H9 (cell line): ENCODE results near the gene GREB1L. TPM values are rescaled to one million over a fixed set of nuclear protein-coding genes. Genes with fewer than 3 reads are reported as not detected.

ENCODE experiments used
- DNase-seq: peaks from one replicate; pipeline ENCODE4 v3.0.0-alpha.2; 2017
- H2AFZ ChIP-seq: one replicate; pipeline ENCODE4 v1.6.1; 2013; ENCODE audit warnings: mild to moderate bottlenecking, low read length, control low read depth, moderate library complexity
- H2AK5ac ChIP-seq: 2 replicates; pipeline ENCODE4 v1.6.1; 2013; ENCODE audit warnings: low read length, control low read depth, mixed read lengths; ENCODE audit not compliant: insufficient read length
- H2BK120ac ChIP-seq: one replicate; pipeline ENCODE4 v1.6.1; 2013; ENCODE audit warnings: low read depth, mild to moderate bottlenecking, low read length, control low read depth, inconsistent platforms; ENCODE audit not compliant: poor library complexity, severe bottlenecking
- H2BK12ac ChIP-seq: 2 replicates; pipeline ENCODE4 v1.6.1; 2013; ENCODE audit warnings: low read length, control low read depth, mixed read lengths, low read depth; ENCODE audit not compliant: insufficient read length
- H2BK15ac ChIP-seq: 2 replicates; pipeline ENCODE4 v1.6.1; 2013; ENCODE audit warnings: low read depth, low read length, control low read depth
- H2BK20ac ChIP-seq: one replicate; pipeline ENCODE4 v1.6.1; 2013; ENCODE audit warnings: low read depth, mild to moderate bottlenecking, low read length, control low read depth, inconsistent platforms; ENCODE audit not compliant: poor library complexity, severe bottlenecking
- H2BK5ac ChIP-seq: 2 replicates; pipeline ENCODE4 v1.6.1; 2013; ENCODE audit warnings: low read length, control low read depth, mixed read lengths; ENCODE audit not compliant: insufficient read length
- H3K14ac ChIP-seq: 2 replicates; pipeline ENCODE4 v1.6.1; 2013; ENCODE audit warnings: low read length, control low read depth; ENCODE audit not compliant: insufficient read depth
- H3K18ac ChIP-seq: 2 replicates; pipeline ENCODE4 v1.6.1; 2013; ENCODE audit warnings: low read depth, mild to moderate bottlenecking, mixed read lengths, low read length, control low read depth; ENCODE audit not compliant: insufficient read length
- H3K23ac ChIP-seq: 2 replicates; pipeline ENCODE4 v1.6.1; 2013; ENCODE audit warnings: low read length, control low read depth, mixed read lengths, low read depth; ENCODE audit not compliant: insufficient read length
- H3K23me2 ChIP-seq: 2 replicates; pipeline ENCODE4 v1.6.1; 2013; ENCODE audit warnings: low read depth, mild to moderate bottlenecking, mixed read lengths, low read length, control low read depth; ENCODE audit not compliant: insufficient read length, poor library complexity, severe bottlenecking
- H3K27ac ChIP-seq: 2 replicates; pipeline ENCODE4 v1.5.1; 2013; ENCODE audit warnings: low read length, control low read depth, mixed read lengths, low read depth; ENCODE audit not compliant: insufficient read length
- H3K27me3 ChIP-seq: 2 replicates; pipeline ENCODE4 v1.6.1; 2013; ENCODE audit warnings: low read length, control low read depth, inconsistent platforms; ENCODE audit not compliant: insufficient read depth
- H3K4ac ChIP-seq: 2 replicates; pipeline ENCODE4 v1.6.1; 2013; ENCODE audit warnings: low read depth, mild to moderate bottlenecking, control low read depth, inconsistent platforms, low read length, moderate library complexity
- H3K4me1 ChIP-seq: 2 replicates; pipeline ENCODE4 v1.6.1; 2013; ENCODE audit warnings: low read length, control low read depth, inconsistent platforms; ENCODE audit not compliant: insufficient read depth
- H3K4me2 ChIP-seq: 2 replicates; pipeline ENCODE4 v1.6.1; 2013; ENCODE audit warnings: low read length, control low read depth, mixed read lengths; ENCODE audit not compliant: insufficient read length, insufficient read depth
- H3K56ac ChIP-seq: 2 replicates; pipeline ENCODE4 v1.6.1; 2013; ENCODE audit warnings: low read depth, mild to moderate bottlenecking, mixed read lengths, low read length, control low read depth; ENCODE audit not compliant: insufficient read length
- H3K79me1 ChIP-seq: 2 replicates; pipeline ENCODE4 v1.6.1; 2013; ENCODE audit warnings: low read depth, mild to moderate bottlenecking, moderate library complexity, low read length, control low read depth, inconsistent platforms; ENCODE audit not compliant: insufficient read depth, poor library complexity, severe bottlenecking
- H3K79me2 ChIP-seq: 2 replicates; pipeline ENCODE4 v1.6.1; 2013; ENCODE audit warnings: low read length, control low read depth, inconsistent platforms; ENCODE audit not compliant: insufficient read depth
- H3K9ac ChIP-seq: 2 replicates; pipeline ENCODE4 v1.6.1; 2013; ENCODE audit warnings: low read length, control low read depth, mixed read lengths; ENCODE audit not compliant: insufficient read length; ENCODE audit errors: extremely low read depth
- H3K9me3 ChIP-seq: one replicate; pipeline ENCODE4 v1.6.1; 2013; ENCODE audit warnings: low read depth, low read length, inconsistent platforms; ENCODE audit not compliant: control insufficient read depth
- H3T11ph ChIP-seq: one replicate; pipeline ENCODE4 v1.6.1; 2013; ENCODE audit warnings: mild to moderate bottlenecking, low read length, control low read depth, inconsistent platforms
- H4K20me1 ChIP-seq: one replicate; pipeline ENCODE4 v1.6.1; 2013; ENCODE audit not compliant: control insufficient read depth, insufficient read length, insufficient read depth
- H4K5ac ChIP-seq: 2 replicates; pipeline ENCODE4 v1.6.1; 2013; ENCODE audit warnings: low read depth, mild to moderate bottlenecking, mixed read lengths, low read length, control low read depth; ENCODE audit not compliant: insufficient read length
- H4K8ac ChIP-seq: replicated peaks from 2 replicates; pipeline ENCODE4 v1.6.1; 2013; ENCODE audit warnings: low read length, control low read depth, mixed read lengths, low read depth; ENCODE audit not compliant: insufficient read length
- H4K91ac ChIP-seq: 2 replicates; pipeline ENCODE4 v1.6.1; 2013; ENCODE audit warnings: low read depth, mild to moderate bottlenecking, moderate library complexity, mixed read lengths, low read length, control low read depth; ENCODE audit not compliant: insufficient read length
- H3K27ac Mint-ChIP-seq, 3 experiments: 2 replicates in 2 of 3; 3 replicates in 1 of 3; pipeline ENCODE4 v1.8.0; 2020 to 2021; ENCODE audit warnings: mixed read lengths in 3 of 3, mild to moderate bottlenecking in 1 of 3, moderate library complexity in 1 of 3
- H3K27me3 Mint-ChIP-seq: 2 replicates; pipeline ENCODE4 v1.8.0; 2021; ENCODE audit warnings: low read depth, mild to moderate bottlenecking, moderate library complexity, mixed read lengths
- H3K36me3 Mint-ChIP-seq, 3 experiments: 2 replicates in 2 of 3; 3 replicates in 1 of 3; pipeline ENCODE4 v1.8.0; 2020 to 2021; ENCODE audit warnings: low read depth in 3 of 3, mixed read lengths in 3 of 3; ENCODE audit not compliant: insufficient read depth in 1 of 3
- H3K4me1 Mint-ChIP-seq, 2 experiments: 2 replicates each; pipeline ENCODE4 v1.8.0; 2020; ENCODE audit warnings: mixed read lengths in 2 of 2
- H3K4me3 Mint-ChIP-seq, 2 experiments: 2 replicates in 1 of 2; 3 replicates in 1 of 2; pipeline ENCODE4 v1.8.0; 2020 to 2021; ENCODE audit warnings: mild to moderate bottlenecking in 2 of 2, mixed read lengths in 2 of 2, moderate library complexity in 1 of 2
- H3K9me3 Mint-ChIP-seq, 2 experiments: 2 replicates in 1 of 2; 3 replicates in 1 of 2; pipeline ENCODE4 v1.8.0; 2020; ENCODE audit warnings: mild to moderate bottlenecking in 2 of 2, mixed read lengths in 2 of 2, moderate library complexity in 1 of 2
- WGBS: extraction: QIAGEN DNeasy Blood & Tissue Kit; methylation state at CpG from one replicate; pipeline ENCODE4 v1.1.7; 2013; ENCODE audit warnings: missing lambda C conversion rate, low lambda C conversion rate, mixed read lengths; ENCODE audit not compliant: insufficient read length; ENCODE audit errors: extremely low coverage; 5-methylcytosine and 5-hydroxymethylcytosine counted together
- total RNA-seq: library from RNA; stranded (reverse); gene quantifications from 2 replicates; pipeline ENCODE4 v1.2.1, GENCODE V29; 2021
- TF ChIP-seq, protein P1 (sequence below): fragments of 200-600 bp; sonication (generic); conservative IDR thresholded peaks from 3 replicates; pipeline ENCODE4 v1.8.0; 2021; ENCODE audit warnings: antibody characterized with exemption, mild to moderate bottlenecking

Gene GREB1L
- total RNA-seq, 1 experiment from 2014 or later = 2.7 TPM

DNA sequence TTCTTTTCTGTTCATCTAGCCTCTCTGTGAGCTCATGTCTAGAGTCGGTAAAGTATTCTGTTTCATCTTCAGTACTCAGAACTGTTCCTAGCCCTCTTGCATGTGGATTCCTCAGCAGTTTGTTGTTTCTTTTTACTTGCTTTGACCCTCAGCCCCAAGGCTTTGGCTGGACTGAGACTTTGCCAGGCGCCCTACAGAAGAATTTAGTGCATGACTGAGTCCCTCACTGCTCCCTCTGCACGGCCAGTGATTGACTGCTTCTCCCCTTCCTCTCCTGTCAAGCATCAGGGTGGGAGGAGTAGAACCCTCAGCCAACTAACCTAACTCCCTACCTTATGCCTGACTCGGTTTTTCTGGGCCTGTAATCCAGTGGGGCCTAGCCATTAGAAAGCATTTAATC is 248.7 kb downstream of the GREB1L start:
- TF ChIP-seq, protein P1, sequence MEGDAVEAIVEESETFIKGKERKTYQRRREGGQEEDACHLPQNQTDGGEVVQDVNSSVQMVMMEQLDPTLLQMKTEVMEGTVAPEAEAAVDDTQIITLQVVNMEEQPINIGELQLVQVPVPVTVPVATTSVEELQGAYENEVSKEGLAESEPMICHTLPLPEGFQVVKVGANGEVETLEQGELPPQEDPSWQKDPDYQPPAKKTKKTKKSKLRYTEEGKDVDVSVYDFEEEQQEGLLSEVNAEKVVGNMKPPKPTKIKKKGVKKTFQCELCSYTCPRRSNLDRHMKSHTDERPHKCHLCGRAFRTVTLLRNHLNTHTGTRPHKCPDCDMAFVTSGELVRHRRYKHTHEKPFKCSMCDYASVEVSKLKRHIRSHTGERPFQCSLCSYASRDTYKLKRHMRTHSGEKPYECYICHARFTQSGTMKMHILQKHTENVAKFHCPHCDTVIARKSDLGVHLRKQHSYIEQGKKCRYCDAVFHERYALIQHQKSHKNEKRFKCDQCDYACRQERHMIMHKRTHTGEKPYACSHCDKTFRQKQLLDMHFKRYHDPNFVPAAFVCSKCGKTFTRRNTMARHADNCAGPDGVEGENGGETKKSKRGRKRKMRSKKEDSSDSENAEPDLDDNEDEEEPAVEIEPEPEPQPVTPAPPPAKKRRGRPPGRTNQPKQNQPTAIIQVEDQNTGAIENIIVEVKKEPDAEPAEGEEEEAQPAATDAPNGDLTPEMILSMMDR = no peak
- H2AFZ ChIP-seq = no peak overlapping the region
- no peak overlapping the region for H2BK120ac ChIP-seq
- no peak overlapping the region for H2BK15ac ChIP-seq
- H3K4me2 ChIP-seq = no peak overlapping the region
- no peak overlapping the region for H3K23ac ChIP-seq
- no peak overlapping the region for H3K14ac ChIP-seq
- no peak overlapping the region for H3K18ac ChIP-seq
- no peak overlapping the region for H3K9ac ChIP-seq
- no peaks in the 10 kb centered on the region for H3K79me1 ChIP-seq
- no peaks in the 10 kb centered on the region for H3K79me2 ChIP-seq
- no peak overlapping the region for H4K8ac ChIP-seq
- no peak overlapping the region for H4K91ac ChIP-seq
- H3T11ph ChIP-seq = no peak overlapping the region
- no peak overlapping the region for H2BK20ac ChIP-seq
- no peaks in the 10 kb centered on the region for H4K20me1 ChIP-seq
- no peaks in the 10 kb centered on the region for H3K27me3 ChIP-seq
- Mint-ChIP-seq H3K9me3 (no peaks in the 10 kb centered on the region), H3K36me3 (0 out of 7 replicates have a peak, but pooled peaks cover 0 to 5% (median 0%) of the 10 kb centered on the region in 3 experiments), H3K4me1 (0 out of 4 replicates have a peak, but pooled peaks cover 0 to under 1% of the 10 kb centered on the region in 2 experiments), H3K27me3 (no peaks in the 10 kb centered on the region), H3K27ac (no peak overlapping the region), H3K4me3 (no peak overlapping the region)
- no peak overlapping the region for H4K5ac ChIP-seq
- no peaks in the 10 kb centered on the region for H3K23me2 ChIP-seq
- WGBS = no CpG with 5 or more reads among the region's 4 CpGs
- no peak overlapping the region for H2BK12ac ChIP-seq
- H3K4me1 ChIP-seq = no peaks in the 10 kb centered on the region
- H3K56ac ChIP-seq = no peak overlapping the region
- H3K9me3 ChIP-seq = no peaks in the 10 kb centered on the region
- no peak overlapping the region for H2AK5ac ChIP-seq
- H3K4ac ChIP-seq = no peak overlapping the region
- no peak for DNase-seq
- no peak overlapping the region for H2BK5ac ChIP-seq
- H3K27ac ChIP-seq = no peak overlapping the region
